Osteocyte (in vitro differentiated cells): ENCODE data around the gene MYF6. TPM values are rescaled to one million over a fixed set of nuclear protein-coding genes. Genes with fewer than 3 reads are reported as not detected.

Source experiments
- DNase-seq: peaks from one replicate; pipeline ENCODE4 v3.0.0; 2021; ENCODE audit warnings: mixed read lengths; ENCODE audit not compliant: unreplicated experiment; ENCODE audit errors: extremely low spot score
- H3K27ac Mint-ChIP-seq: one replicate; pipeline ENCODE4 v1.8.0; 2021; ENCODE audit warnings: mild to moderate bottlenecking, mixed read lengths; ENCODE audit not compliant: unreplicated experiment
- H3K27me3 Mint-ChIP-seq: one replicate; pipeline ENCODE4 v1.8.0; 2021; ENCODE audit warnings: mixed read lengths; ENCODE audit not compliant: unreplicated experiment
- H3K36me3 Mint-ChIP-seq: one replicate; pipeline ENCODE4 v1.8.0; 2021; ENCODE audit warnings: mixed read lengths; ENCODE audit not compliant: unreplicated experiment
- H3K4me1 Mint-ChIP-seq: one replicate; pipeline ENCODE4 v1.8.0; 2021; ENCODE audit warnings: mixed read lengths; ENCODE audit not compliant: unreplicated experiment
- H3K4me3 Mint-ChIP-seq: one replicate; pipeline ENCODE4 v1.8.0; 2021; ENCODE audit warnings: mild to moderate bottlenecking, moderate library complexity, mixed read lengths; ENCODE audit not compliant: unreplicated experiment
- H3K9me3 Mint-ChIP-seq: one replicate; pipeline ENCODE4 v1.8.0; 2021; ENCODE audit warnings: mixed read lengths; ENCODE audit not compliant: unreplicated experiment
- total RNA-seq: library from RNA; stranded (reverse); gene quantifications from 2 replicates; pipeline ENCODE4 v1.2.1, GENCODE V29; 2021
- TF ChIP-seq, protein P1 (sequence below): fragments of 200-600 bp; sonication (generic); IDR thresholded peaks from 2 replicates; pipeline ENCODE4 v1.5.0; 2021; ENCODE audit warnings: antibody characterized with exemption, mild to moderate bottlenecking, moderate library complexity

The MYF6 gene
- total RNA-seq, 1 donor from 2014 or later: not detected

DNA sequence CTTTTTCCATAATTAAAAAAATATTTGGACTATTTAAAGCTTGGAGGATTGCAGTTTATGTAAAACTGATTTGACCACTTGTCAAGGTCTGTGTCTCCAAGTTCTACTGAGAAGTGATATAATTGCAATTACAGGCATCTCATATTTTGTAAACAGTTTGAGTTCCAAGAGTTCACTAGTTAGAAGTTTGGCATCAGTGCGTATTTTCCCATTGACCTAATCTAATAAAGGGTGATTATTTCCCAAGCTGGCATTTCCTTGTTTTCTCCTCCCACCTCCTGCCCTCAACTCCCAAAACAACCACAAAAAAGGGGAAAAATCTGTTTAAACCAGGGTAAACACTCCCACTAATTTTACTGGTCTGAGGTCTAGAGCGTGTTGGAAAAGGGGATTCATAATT is 3.0 kb upstream of the MYF6 start:
- H3K4me1 Mint-ChIP-seq: peaks cover 16% of the 10 kb centered on the region
- no peak for DNase-seq
- H3K9me3 Mint-ChIP-seq: no peaks in the 10 kb centered on the region
- H3K36me3 Mint-ChIP-seq: no peaks in the 10 kb centered on the region
- TF ChIP-seq, protein P1, sequence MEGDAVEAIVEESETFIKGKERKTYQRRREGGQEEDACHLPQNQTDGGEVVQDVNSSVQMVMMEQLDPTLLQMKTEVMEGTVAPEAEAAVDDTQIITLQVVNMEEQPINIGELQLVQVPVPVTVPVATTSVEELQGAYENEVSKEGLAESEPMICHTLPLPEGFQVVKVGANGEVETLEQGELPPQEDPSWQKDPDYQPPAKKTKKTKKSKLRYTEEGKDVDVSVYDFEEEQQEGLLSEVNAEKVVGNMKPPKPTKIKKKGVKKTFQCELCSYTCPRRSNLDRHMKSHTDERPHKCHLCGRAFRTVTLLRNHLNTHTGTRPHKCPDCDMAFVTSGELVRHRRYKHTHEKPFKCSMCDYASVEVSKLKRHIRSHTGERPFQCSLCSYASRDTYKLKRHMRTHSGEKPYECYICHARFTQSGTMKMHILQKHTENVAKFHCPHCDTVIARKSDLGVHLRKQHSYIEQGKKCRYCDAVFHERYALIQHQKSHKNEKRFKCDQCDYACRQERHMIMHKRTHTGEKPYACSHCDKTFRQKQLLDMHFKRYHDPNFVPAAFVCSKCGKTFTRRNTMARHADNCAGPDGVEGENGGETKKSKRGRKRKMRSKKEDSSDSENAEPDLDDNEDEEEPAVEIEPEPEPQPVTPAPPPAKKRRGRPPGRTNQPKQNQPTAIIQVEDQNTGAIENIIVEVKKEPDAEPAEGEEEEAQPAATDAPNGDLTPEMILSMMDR: no peak
- no peak overlapping the region for H3K27ac Mint-ChIP-seq
- H3K4me3 Mint-ChIP-seq: no peak overlapping the region
- peaks cover 6% of the 10 kb centered on the region for H3K27me3 Mint-ChIP-seq

DNA sequence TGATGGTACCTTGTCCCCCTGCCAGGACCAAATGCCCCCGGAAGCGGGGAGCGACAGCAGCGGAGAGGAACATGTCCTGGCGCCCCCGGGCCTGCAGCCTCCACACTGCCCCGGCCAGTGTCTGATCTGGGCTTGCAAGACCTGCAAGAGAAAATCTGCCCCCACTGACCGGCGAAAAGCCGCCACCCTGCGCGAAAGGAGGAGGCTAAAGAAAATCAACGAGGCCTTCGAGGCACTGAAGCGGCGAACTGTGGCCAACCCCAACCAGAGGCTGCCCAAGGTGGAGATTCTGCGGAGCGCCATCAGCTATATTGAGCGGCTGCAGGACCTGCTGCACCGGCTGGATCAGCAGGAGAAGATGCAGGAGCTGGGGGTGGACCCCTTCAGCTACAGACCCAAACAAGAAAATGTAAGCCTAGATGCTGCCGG is 410 bp downstream of the MYF6 start:
- H3K27ac Mint-ChIP-seq: no peak overlapping the region
- no peak overlapping the region for H3K4me3 Mint-ChIP-seq
- H3K4me1 Mint-ChIP-seq: peaks cover 12% of the 10 kb centered on the region
- TF ChIP-seq, protein P1: no peak
- DNase-seq: no peak
- no peaks in the 10 kb centered on the region for H3K36me3 Mint-ChIP-seq
- H3K9me3 Mint-ChIP-seq: no peaks in the 10 kb centered on the region
- H3K27me3 Mint-ChIP-seq: peaks cover 6% of the 10 kb centered on the region

DNA sequence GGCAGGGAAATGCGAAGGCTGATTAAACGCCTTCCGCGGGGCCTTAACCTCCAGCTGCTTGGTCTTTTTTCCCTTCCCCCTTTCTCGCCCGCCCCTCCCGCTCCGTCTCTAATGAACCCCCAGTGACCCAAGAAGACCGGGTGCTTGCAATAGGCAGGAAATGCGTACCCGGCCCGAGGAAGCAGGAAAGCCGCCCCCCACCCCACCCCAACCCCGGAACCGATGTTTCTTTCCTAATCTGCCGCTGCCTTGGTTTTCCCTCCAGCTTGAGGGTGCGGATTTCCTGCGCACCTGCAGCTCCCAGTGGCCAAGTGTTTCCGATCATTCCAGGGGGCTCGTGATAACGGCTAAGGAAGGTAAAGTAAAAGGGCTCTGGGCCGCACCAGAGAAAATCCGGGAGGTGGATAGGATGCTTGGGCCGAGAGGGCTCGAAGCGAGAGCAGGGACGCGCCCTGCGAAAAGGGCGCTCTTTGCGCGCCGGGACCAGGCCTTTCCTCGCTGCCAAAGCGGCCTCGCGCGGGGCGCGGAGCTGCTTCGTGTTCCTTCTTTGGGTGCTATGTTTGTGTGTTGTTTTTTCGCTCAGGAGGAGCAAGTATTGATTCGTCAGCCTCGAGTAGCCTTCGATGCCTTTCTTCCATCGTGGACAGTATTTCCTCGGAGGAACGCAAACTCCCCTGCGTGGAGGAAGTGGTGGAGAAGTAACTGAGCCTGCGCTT is 983 bp downstream of the MYF6 start:
- Mint-ChIP-seq H3K27me3 (peaks cover 6% of the 10 kb centered on the region), H3K27ac (no peak overlapping the region), H3K9me3 (no peaks in the 10 kb centered on the region), H3K4me3 (peak overlapping the region; percentile 71), H3K4me1 (peaks cover 6% of the 10 kb centered on the region), H3K36me3 (no peaks in the 10 kb centered on the region)
- TF ChIP-seq, protein P1: no peak
- no peak for DNase-seq

DNA sequence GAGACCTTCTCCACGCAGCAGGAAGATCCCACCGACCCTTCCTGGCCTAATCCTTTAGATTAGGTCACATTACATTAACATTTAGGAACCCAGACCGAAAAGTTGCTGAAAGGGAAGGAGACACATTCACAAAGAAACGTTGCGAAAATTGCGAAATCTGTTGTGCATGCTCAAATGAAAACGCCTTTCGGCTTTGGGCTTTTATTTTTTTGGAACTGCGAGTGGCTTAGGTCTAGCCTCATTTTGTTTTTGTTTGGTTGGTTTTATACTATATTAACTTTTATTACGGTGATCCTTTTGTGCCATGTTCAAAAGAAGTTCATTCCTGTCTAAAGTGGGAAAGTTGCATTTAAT is 1.5 kb downstream of the MYF6 start:
- H3K36me3 Mint-ChIP-seq: no peaks in the 10 kb centered on the region
- no peak overlapping the region for H3K27ac Mint-ChIP-seq
- TF ChIP-seq, protein P1: no peak
- peaks cover 6% of the 10 kb centered on the region for H3K27me3 Mint-ChIP-seq
- DNase-seq: no peak
- H3K4me1 Mint-ChIP-seq: peaks cover 10% of the 10 kb centered on the region
- no peaks in the 10 kb centered on the region for H3K9me3 Mint-ChIP-seq
- H3K4me3 Mint-ChIP-seq: peak overlapping the region; percentile 71

DNA sequence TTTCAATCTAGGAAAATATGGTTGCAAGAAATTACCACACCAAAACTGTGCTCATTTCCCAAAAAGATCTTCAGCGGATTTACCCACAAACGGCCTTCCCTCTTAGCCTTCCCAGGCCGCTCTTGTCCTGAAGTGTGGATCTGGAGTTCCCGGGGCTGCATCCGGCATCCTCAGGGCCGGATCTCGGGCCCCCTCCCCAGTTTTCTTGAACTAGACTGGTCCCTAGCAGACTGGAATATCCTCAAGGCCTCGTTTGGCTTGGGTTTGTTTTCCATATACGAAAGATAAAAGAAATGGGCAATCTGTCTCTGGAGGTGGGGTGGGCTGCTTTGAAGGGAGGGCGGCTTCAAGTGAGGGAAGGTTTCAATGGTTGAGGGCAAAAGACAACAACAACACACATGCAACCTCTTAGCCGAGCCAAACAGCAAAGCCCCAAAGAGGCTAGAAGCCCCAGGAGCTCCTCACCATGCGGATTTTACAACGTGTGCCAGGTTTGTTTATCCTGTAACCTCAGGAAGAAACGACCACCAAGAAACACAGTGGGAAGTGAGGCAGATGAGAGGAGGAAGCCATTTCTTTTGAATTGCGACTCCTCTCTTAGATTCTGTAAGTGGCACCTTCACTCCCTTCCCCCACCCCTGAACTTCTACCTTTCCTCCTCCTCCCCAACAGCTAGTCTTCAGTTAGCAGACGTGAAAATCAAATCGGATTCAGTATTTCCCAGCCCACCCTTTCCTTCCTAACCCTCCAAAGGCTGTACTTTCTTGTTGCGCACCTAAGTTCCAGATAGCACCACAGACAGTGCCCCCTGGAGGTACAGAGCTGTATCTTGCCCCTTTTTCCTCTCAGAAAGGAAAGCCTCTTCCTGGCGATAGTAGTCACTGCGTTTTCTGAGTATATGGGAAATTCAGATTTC is 2.6 kb downstream of the MYF6 start:
- no peak overlapping the region for H3K27ac Mint-ChIP-seq

More for the DNA sequence above, 2.6 kb downstream of the MYF6 start:
- peaks cover 6% of the 10 kb centered on the region for H3K27me3 Mint-ChIP-seq
- peaks cover 15% of the 10 kb centered on the region for H3K4me1 Mint-ChIP-seq
- no peak overlapping the region for H3K4me3 Mint-ChIP-seq
- H3K9me3 Mint-ChIP-seq: no peaks in the 10 kb centered on the region
- no peaks in the 10 kb centered on the region for H3K36me3 Mint-ChIP-seq
- TF ChIP-seq, protein P1: peak; percentile 31
- DNase-seq: no peak
